A549 (cell line): ENCODE measurements around the gene ITGB2. TPM values are rescaled to one million over a fixed set of nuclear protein-coding genes. Genes with fewer than 3 reads are reported as not detected.
"Not testable (repeated sequence)": the region's sequence is repeated elsewhere in the genome, so short reads cannot be mapped to it uniquely, and the experiment has no call there.

Experiments
- ATAC-seq, 2 experiments: fragments of 200-7000 bp in 1 of 2; fragments of >200 bp in 1 of 2; cut with Nextera tagmentation in 1 of 2; cut with Tn5 transposase in 1 of 2; 3 replicates each; pipeline versions ENCODE4 v1.8.0 to v1.9.1; 2018 to 2020; ENCODE audit warnings: mild to moderate bottlenecking in 1 of 2, moderate library complexity in 1 of 2
- CTCF ChIA-PET: fragments of 300-600 bp; sonication (Branson Sonifier 250); formaldehyde crosslinking; extraction: SDS; loops from one replicate; lab custom pipeline; 2021; ENCODE audit warnings: antibody characterized with exemption, inconsistent platforms; lab: Yijun Ruan, JAX
- POLR2A ChIA-PET: fragments of 350-600 bp; formaldehyde crosslinking; extraction: SDS; loops from one replicate; lab custom pipeline; 2021; ENCODE audit warnings: antibody characterized with exemption, inconsistent platforms; lab: Yijun Ruan, JAX
- DNase-seq, 2 experiments: peaks; one replicate each; pipeline versions ENCODE4 v3.0.0 to v3.0.0-alpha.2; 2011 to 2016; ENCODE audit warnings: low read depth in 1 of 2, low spot score in 1 of 2
- FAIRE-seq: peaks from 2 replicates; lab custom pipeline; 2011; peaks lifted over from hg19 to GRCh38; lab: Jason Lieb, UNC
- H3K27ac ChIP-seq, 2 experiments: fragments of >200 bp; sonication (Bioruptor Twin); formaldehyde crosslinking; 3 replicates each; pipeline ENCODE4 v1.5.1; 2016 to 2017
- H3K4me1 ChIP-seq: fragments of >200 bp; sonication (Bioruptor Twin); formaldehyde crosslinking; 3 replicates; pipeline ENCODE4 v1.6.1; 2016
- H3K4me2 ChIP-seq: fragments of >200 bp; sonication (Bioruptor Twin); formaldehyde crosslinking; 3 replicates; pipeline ENCODE4 v1.6.1; 2016
- H3K4me3 ChIP-seq: fragments of >200 bp; sonication (Bioruptor Twin); formaldehyde crosslinking; 3 replicates; pipeline ENCODE4 v1.5.1; 2016
- H3K9me3 ChIP-seq: fragments of >200 bp; sonication (Bioruptor Twin); formaldehyde crosslinking; 3 replicates; pipeline ENCODE4 v1.6.1; 2016
- BCL3 ChIP-seq: fragments of >200 bp; sonication (Bioruptor Twin); formaldehyde crosslinking; IDR thresholded peaks from 3 replicates; pipeline ENCODE4 v1.6.1; 2016
- CHD2 ChIP-seq: fragments of 150-350 bp; IDR thresholded peaks from 2 replicates; pipeline ENCODE4 v1.6.1; 2014; ENCODE audit warnings: low read length; ENCODE audit not compliant: partially characterized antibody
- EP300 ChIP-seq, 2 experiments: fragments of >200 bp; sonication (Bioruptor Twin); formaldehyde crosslinking; IDR thresholded peaks; 2 replicates in 1 of 2; 3 replicates in 1 of 2; pipeline ENCODE4 v1.6.1; 2016 to 2017
- FOSB ChIP-seq: fragments of 250-450 bp; sonication (Bioruptor Pico); IDR thresholded peaks from 2 replicates; pipeline ENCODE4 v1.5.0; 2020; ENCODE audit warnings: mild to moderate bottlenecking, moderate library complexity
- FOXS1 ChIP-seq: fragments of 250-450 bp; sonication (Bioruptor Pico); IDR thresholded peaks from 2 replicates; pipeline ENCODE4 v1.5.0; 2020; ENCODE audit warnings: mild to moderate bottlenecking, moderate library complexity
- HDAC2 ChIP-seq: fragments of 200-600 bp; sonication (generic); IDR thresholded peaks from 2 replicates; pipeline ENCODE4 v1.6.1; 2016
- HOXA7 ChIP-seq: fragments of 250-450 bp; sonication (Bioruptor Pico); IDR thresholded peaks from 2 replicates; pipeline ENCODE4 v1.5.0; 2020; ENCODE audit warnings: mild to moderate bottlenecking, moderate library complexity
- HOXB5 ChIP-seq: fragments of 250-450 bp; sonication (Bioruptor Pico); IDR thresholded peaks from 2 replicates; pipeline ENCODE4 v1.5.0; 2020; ENCODE audit warnings: mild to moderate bottlenecking, moderate library complexity
- KDM1A ChIP-seq: fragments of 200-600 bp; sonication (generic); IDR thresholded peaks from 2 replicates; pipeline ENCODE4 v1.6.1; 2016; ENCODE audit warnings: low read depth, mild to moderate bottlenecking
- MYC ChIP-seq: IDR thresholded peaks from 2 replicates; pipeline ENCODE4 v1.6.1; 2012; ENCODE audit warnings: mild to moderate bottlenecking, inconsistent platforms, low read length, improper control_type of control experiment, borderline replicate concordance
- NFE2L2 ChIP-seq: fragments of 150-350 bp; conservative IDR thresholded peaks from 2 replicates; pipeline ENCODE4 v1.6.1; 2014; ENCODE audit warnings: low read length
- NR3C1 ChIP-seq: fragments of >200 bp; sonication (Bioruptor Twin); formaldehyde crosslinking; IDR thresholded peaks from 3 replicates; pipeline ENCODE4 v1.6.1; 2017
- POLR2A ChIP-seq: IDR thresholded peaks from 2 replicates; pipeline ENCODE4 v1.6.1; 2012; ENCODE audit warnings: mild to moderate bottlenecking, low read length
- POLR2AphosphoS2 ChIP-seq: conservative IDR thresholded peaks from 2 replicates; pipeline ENCODE4 v1.6.1; 2012; ENCODE audit warnings: low read length, improper control_type of control experiment, inconsistent platforms
- RAD21 ChIP-seq, 2 experiments: fragments of >200 bp in 1 of 2; sonication (Bioruptor Twin) in 1 of 2; formaldehyde crosslinking in 1 of 2; IDR thresholded peaks in 1 of 2; conservative IDR thresholded peaks in 1 of 2; 2 replicates in 1 of 2; 3 replicates in 1 of 2; pipeline ENCODE4 v1.6.1; 2012 to 2018; ENCODE audit warnings: inconsistent platforms in 1 of 2
- RARB ChIP-seq: fragments of 250-450 bp; sonication (Bioruptor Pico); IDR thresholded peaks from 2 replicates; pipeline ENCODE4 v1.8.0; 2021; ENCODE audit warnings: mild to moderate bottlenecking, moderate library complexity
- USF2 ChIP-seq: fragments of 450-650 bp; IDR thresholded peaks from 2 replicates; pipeline ENCODE4 v1.6.1; 2014; ENCODE audit warnings: antibody characterized with exemption
- WGBS: methylation state at CpG from one replicate; pipeline ENCODE4 v1.1.6; 2017; ENCODE audit errors: missing lambda C conversion rate; 5-methylcytosine and 5-hydroxymethylcytosine counted together
- polyA plus RNA-seq, 4 experiments: library from polyadenylated mRNA; depleted of rRNA in 3 of 4; stranded (reverse); fragments of >200 nt; fragmentation: RNase III in 1 of 4; extraction: RNeasy Plus Mini Kit Qiagen cat#74134 plus additional on column Dnase treatment in 1 of 4; gene quantifications; 2 replicates in 3 of 4; 3 replicates in 1 of 4; pipeline ENCODE4 v1.2.3, GENCODE V29; 2011 to 2017

ITGB2 gene
- polyA plus RNA-seq, 2 of the 4 experiments (the other 2 are of a cell fraction) = 0.46 to 0.59 TPM

DNA sequence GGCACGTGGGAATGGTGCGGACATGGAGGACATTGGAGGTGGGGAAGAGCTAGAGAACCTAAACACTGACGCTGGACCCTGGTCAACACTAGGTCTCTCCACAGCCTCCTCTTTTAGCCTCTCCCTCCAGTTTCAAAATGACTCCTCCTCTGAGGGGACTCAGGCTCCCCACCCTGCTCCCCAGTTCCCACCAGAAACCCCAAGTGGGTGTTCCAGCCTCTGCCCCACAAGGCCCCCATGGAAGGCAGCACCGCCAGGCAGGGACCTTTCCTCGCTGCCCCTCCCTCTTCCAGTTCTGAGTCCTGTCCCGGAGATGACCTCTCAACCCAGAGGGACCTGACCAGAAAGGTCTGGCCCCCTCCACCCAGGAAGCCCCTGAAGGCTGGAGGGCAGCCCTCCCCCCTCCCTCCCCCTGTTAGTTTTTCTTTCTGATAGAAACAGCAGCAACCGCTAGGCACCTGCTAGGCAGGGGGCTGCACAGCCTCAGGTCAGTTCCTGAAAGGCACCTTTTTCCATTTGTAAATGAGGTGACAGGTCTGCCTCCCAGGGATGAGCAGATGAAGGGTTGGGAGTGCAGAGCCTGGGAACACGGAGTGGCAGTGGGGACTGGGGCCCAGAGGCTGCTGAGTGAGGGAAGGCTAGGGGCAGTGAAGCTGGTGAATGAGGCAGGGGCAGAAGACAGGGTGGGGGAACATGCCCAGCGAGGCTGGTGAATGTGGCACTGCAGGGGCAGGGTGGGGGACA lies 9.3 kb upstream of the ITGB2 start:
- CTCF ChIA-PET = interaction anchor here (0.6 to 1.5 kb wide), 5 partner anchors 9 to 235 kb away, joined by 3 to 7 read pairs (median 4); partner anchors contain the start of gene SLX9
- H3K4me2 ChIP-seq = no peak overlapping the region
- TF ChIP-seq BCL3 = no peak
- TF ChIP-seq HDAC2 = no peak
- TF ChIP-seq USF2 = no peak
- no peak for TF ChIP-seq POLR2AphosphoS2
- no peak for TF ChIP-seq HOXB5
- no peak for TF ChIP-seq HOXA7 (CRISPR knock-in tag)
- TF ChIP-seq KDM1A = no peak
- no peak for TF ChIP-seq FOSB (CRISPR knock-in tag)
- TF ChIP-seq POLR2A = no peak
- no peak for TF ChIP-seq RARB (CRISPR knock-in tag)
- no peak for TF ChIP-seq MYC
- no peak for TF ChIP-seq RAD21 (conservative IDR thresholded peaks at IDR 0.05 in 1 of 2, IDR thresholded peaks at IDR 0.05 in 1 of 2)
- no peak for TF ChIP-seq NFE2L2
- TF ChIP-seq CHD2 = no peak
- TF ChIP-seq, all 56 proteins: peak for 0
- no peak for DNase-seq
- WGBS = 84% methylated on average over 9 of the region's 9 CpGs
- Histone ChIP-seq H3K4me3 (no peak overlapping the region), H3K9me3 (no peaks in the 10 kb centered on the region), H3K27ac (peak overlapping the region; percentile 96 to 98; a peak in 5 of 6 replicates), H3K4me1 (peaks cover 43% of the 10 kb centered on the region)
- FAIRE-seq = no peak
- no peak for ATAC-seq
- POLR2A ChIA-PET = no interaction called here

DNA sequence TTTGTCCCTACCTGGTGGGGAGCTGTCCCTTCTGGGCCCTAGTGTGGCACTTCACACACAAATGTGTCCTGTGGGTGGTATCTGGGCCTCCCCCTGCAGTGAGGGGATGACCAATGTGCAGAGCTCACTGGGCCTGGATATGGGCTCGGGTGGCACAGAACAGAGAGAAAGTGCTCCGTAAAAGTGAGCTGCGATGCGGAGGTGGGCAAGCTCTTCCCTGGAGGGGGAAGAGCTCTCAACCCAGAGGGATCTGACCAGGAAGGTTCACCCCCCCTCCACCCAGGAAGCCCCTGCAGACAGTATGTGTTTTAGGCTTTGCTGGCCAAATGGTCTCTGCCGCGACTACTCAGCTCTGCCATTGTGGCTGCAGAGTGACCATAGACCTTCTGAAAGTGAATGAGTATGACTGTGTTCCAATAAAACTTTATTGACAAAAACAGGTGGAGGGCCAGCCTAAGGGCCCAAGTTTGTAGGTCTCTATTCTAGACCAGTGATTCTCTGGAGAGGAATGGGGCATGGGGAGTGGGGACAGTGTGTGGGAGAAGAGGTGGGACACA lies 8.6 kb upstream of the ITGB2 start:
- H3K4me2 ChIP-seq = no peak overlapping the region
- FAIRE-seq (no peak), ATAC-seq (no peak), DNase-seq (no peak)
- WGBS = 100% methylated on average over 6 of the region's 6 CpGs
- ChIA-PET POLR2A (interaction anchor here (3.4 kb wide), 1 partner anchor 56 kb away, joined by 28 read pairs; the partner anchor contains the start of gene PTTG1IP), CTCF (interaction anchor here (0.6 to 3.2 kb wide), 7 partner anchors 10 to 236 kb away, joined by 3 to 13 read pairs (median 4); partner anchors contain the start of gene SLX9)
- peak overlapping the region; percentile 96 to 98 for H3K27ac ChIP-seq
- H3K4me3 ChIP-seq = no peak overlapping the region
- peaks cover 45% of the 10 kb centered on the region for H3K4me1 ChIP-seq
- no peaks in the 10 kb centered on the region for H3K9me3 ChIP-seq
- TF ChIP-seq EP300 (IDR thresholded peaks at IDR 0.05) (no peak), FOXS1 (CRISPR knock-in tag) (no peak), NR3C1 (no peak)

- H3K27ac ChIP-seq = peak overlapping the region; percentile 96 to 98
- H3K4me3 ChIP-seq, DNase-seq, ATAC-seq, FAIRE-seq, H3K9me3 ChIP-seq: not testable (repeated sequence)
- peaks cover 45% of the 10 kb centered on the region for H3K4me1 ChIP-seq
- CTCF ChIA-PET = interaction anchor here (0.6 to 3.2 kb wide), 12 partner anchors 11 to 199 kb away, joined by 3 to 13 read pairs (median 4); partner anchors contain the start of genes PTTG1IP and SLX9
- H3K4me2 ChIP-seq = peak overlapping the region; percentile 99
- WGBS = 64% methylated on average over 14 of the region's 16 CpGs
- POLR2A ChIA-PET = interaction anchor here (1.5 to 3.4 kb wide), 3 partner anchors 11 to 56 kb away, joined by 3 to 28 read pairs (median 9); partner anchors contain the start of genes PTTG1IP and SLX9
Observed at GRCh38 chr21:44928500-44929241, 8.0 kb upstream of the ITGB2 start.
